ENCODE results near the gene NAP1L1. TPM values are rescaled to one million over a fixed set of nuclear protein-coding genes. Genes with fewer than 3 reads are reported as not detected.

The NAP1L1 gene
- total and polyA plus RNA-seq, 10 donors, result 353 to 533 (median 404) TPM

DNA sequence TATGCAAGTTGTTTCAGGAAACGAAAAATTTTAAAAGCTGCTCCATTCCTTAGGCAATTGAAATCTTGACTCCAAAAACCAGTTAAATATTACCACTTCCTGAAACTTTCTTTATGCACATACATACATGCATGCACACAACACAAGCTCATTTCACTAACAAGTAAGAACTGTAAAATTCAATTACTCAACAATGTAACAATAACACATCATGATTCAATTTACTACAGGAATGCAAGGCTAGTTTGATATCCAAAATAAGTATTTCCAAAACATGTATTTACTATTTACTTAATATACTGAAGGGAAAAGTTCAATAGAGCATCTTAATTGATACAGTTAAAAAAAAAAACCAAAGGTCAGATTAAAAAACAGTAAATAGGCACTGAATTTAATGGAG lies 19.6 kb downstream of the NAP1L1 start:
- WGBS, 5 donors, result 78 to 89% (median 88%) methylated on average over 1 of the region's 1 CpG
- H3K9me3 ChIP-seq, result peaks cover 0 to 27% (median 25%) of the 10 kb centered on the region in 8 donors
- H3K27me3 ChIP-seq (replicated peaks in 1 of 7), result no peaks in the 10 kb centered on the region
- TF ChIP-seq, protein P1, sequence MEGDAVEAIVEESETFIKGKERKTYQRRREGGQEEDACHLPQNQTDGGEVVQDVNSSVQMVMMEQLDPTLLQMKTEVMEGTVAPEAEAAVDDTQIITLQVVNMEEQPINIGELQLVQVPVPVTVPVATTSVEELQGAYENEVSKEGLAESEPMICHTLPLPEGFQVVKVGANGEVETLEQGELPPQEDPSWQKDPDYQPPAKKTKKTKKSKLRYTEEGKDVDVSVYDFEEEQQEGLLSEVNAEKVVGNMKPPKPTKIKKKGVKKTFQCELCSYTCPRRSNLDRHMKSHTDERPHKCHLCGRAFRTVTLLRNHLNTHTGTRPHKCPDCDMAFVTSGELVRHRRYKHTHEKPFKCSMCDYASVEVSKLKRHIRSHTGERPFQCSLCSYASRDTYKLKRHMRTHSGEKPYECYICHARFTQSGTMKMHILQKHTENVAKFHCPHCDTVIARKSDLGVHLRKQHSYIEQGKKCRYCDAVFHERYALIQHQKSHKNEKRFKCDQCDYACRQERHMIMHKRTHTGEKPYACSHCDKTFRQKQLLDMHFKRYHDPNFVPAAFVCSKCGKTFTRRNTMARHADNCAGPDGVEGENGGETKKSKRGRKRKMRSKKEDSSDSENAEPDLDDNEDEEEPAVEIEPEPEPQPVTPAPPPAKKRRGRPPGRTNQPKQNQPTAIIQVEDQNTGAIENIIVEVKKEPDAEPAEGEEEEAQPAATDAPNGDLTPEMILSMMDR (IDR thresholded peaks at IDR 0.05 in 8 of 11, conservative IDR thresholded peaks at IDR 0.05 in 3 of 11), result no peak
- TF ChIP-seq POLR2AphosphoS5 (IDR thresholded peaks at IDR 0.05) (no peak), POLR2A (IDR thresholded peaks at IDR 0.05) (no peak)
- H3K27ac ChIP-seq, result no peak overlapping the region
- H3K4me1 ChIP-seq, result peaks cover 0 to 30% (median 0%) of the 10 kb centered on the region in 6 donors
- intact Hi-C loops (cut with DNase I; ENCODE audit: low total_unique reads), result no loop called here
- DNase-seq, result no peak
- H3K36me3 ChIP-seq, result peaks cover 0 to 100% (median 64%) of the 10 kb centered on the region in 6 donors
- H3K4me3 ChIP-seq, result no peak overlapping the region

DNA sequence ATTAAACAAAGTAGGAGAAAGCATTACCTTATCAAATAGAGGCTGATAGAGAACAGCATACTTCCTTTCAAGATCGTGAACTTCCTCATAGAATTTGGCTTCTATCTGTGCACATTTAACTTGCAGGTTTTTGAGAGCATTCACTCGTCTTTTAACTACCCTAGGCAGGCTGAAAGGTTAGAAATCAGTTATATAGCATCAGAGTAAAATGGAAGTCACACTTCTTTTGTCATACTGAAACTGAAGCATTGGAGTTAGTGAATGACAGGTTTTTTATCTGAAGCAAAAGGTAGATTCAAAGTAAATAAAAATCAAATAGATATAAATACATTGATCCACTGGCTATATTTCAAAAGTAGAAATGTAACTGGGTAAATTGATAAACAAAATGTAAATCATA lies 24.4 kb downstream of the NAP1L1 start:
- Histone ChIP-seq H3K27me3 (replicated peaks in 1 of 7) (no peaks in the 10 kb centered on the region), H3K4me1 (peaks cover 0 to 14% (median 0%) of the 10 kb centered on the region in 6 donors), H3K9me3 (peaks cover 0 to 12% (median 10%) of the 10 kb centered on the region in 8 donors), H3K27ac (no peak overlapping the region), H3K4me3 (no peak overlapping the region), H3K36me3 (peaks cover 0 to 100% (median 67%) of the 10 kb centered on the region in 6 donors)
- no peak for DNase-seq
- intact Hi-C loops (cut with DNase I; ENCODE audit: low total_unique reads), result no loop called here
- TF ChIP-seq, protein P1 (IDR thresholded peaks at IDR 0.05 in 8 of 11, conservative IDR thresholded peaks at IDR 0.05 in 3 of 11), result no peak
- TF ChIP-seq POLR2A (IDR thresholded peaks at IDR 0.05), result no peak
- no peak for TF ChIP-seq POLR2AphosphoS5 (IDR thresholded peaks at IDR 0.05)
- WGBS, 5 donors, result 13 to 34% (median 21%) methylated on average over 2 of the region's 2 CpGs

DNA sequence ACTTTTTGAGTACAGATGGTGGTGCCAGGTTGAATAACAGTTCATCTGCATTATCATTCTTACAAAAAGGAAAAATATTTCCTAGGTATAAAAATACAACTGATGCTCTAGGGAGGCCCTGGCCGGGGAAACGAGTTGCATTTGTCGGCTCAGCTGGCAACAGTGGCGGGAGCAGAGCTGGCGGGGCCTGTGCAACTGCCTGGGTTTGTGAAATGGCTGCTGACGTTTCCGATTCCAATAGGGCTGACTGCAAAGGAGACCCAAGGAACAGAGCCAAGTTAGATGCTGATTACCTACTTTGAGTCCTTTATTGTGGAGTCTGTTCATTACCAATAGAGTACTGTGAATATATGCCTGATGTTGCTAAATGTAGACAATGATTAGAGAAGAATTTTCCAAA lies 27.2 kb downstream of the NAP1L1 start:
- H3K27me3 ChIP-seq (replicated peaks in 1 of 7), result no peaks in the 10 kb centered on the region
- H3K27ac ChIP-seq, result no peak overlapping the region
- 94 to 98% (median 96%) methylated on average over 7 of the region's 7 CpGs for WGBS, 5 donors
- no peak overlapping the region for H3K4me3 ChIP-seq
- no peak for DNase-seq
- intact Hi-C loops (cut with DNase I; ENCODE audit: low total_unique reads), result no loop called here
- TF ChIP-seq POLR2AphosphoS5 (IDR thresholded peaks at IDR 0.05) (peak in 1 of 3 donors; percentile 32), POLR2A (IDR thresholded peaks at IDR 0.05) (no peak)
- peaks cover 0 to 14% (median 0%) of the 10 kb centered on the region in 6 donors for H3K4me1 ChIP-seq
- H3K9me3 ChIP-seq, result no peaks in the 10 kb centered on the region
- H3K36me3 ChIP-seq, result peaks cover 0 to 100% (median 74%) of the 10 kb centered on the region in 6 donors

DNA sequence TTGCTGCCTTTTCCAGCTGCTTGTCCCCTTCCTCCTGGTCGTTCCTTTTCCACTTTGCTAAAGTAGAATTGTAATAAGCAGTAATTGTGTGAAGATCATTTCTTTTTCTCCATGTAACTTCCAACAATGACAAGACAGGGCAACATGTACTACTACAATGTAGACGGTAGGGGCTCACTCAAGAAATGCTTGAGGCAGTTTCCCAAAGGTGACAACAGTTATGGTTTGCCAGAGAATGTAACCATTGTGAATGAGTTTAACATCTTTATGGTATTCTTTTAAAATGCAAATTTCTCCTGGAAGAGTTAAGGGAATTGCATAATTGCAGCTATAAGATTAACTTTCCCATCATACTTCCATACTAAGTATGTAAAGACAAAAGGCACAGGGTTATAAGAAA lies 29.1 kb downstream of the NAP1L1 start:
- H3K4me1 ChIP-seq, result no peaks in the 10 kb centered on the region

More for the DNA sequence above, 29.1 kb downstream of the NAP1L1 start:
- no peak for TF ChIP-seq POLR2AphosphoS5 (IDR thresholded peaks at IDR 0.05)
- TF ChIP-seq, protein P1 (IDR thresholded peaks at IDR 0.05 in 8 of 11, conservative IDR thresholded peaks at IDR 0.05 in 3 of 11), result no peak
- no peak for DNase-seq
- Histone ChIP-seq H3K9me3 (no peaks in the 10 kb centered on the region), H3K36me3 (peaks cover 0 to 100% (median 82%) of the 10 kb centered on the region in 6 donors), H3K27ac (no peak overlapping the region), H3K27me3 (replicated peaks in 1 of 7) (no peaks in the 10 kb centered on the region), H3K4me3 (no peak overlapping the region)
- 85 to 92% (median 91%) methylated on average over 2 of the region's 2 CpGs for WGBS, 5 donors
- intact Hi-C loops (cut with DNase I; ENCODE audit: low total_unique reads), result no loop called here
